ENCODE measurements around the gene DPEP3. TPM values are rescaled to one million over a fixed set of nuclear protein-coding genes. Genes with fewer than 3 reads are reported as not detected.

DPEP3 gene
- total and polyA plus RNA-seq, 4 donors = 0.16 to 0.51 (median 0.40) TPM; not detected in 1

GRCh38 chr16:67967958-67968399, 12.3 kb downstream of the DPEP3 start:
- Histone ChIP-seq H3K36me3 (ENCODE audit: control insufficient read depth in 4 of 4, insufficient read depth in 4 of 4, low read length in 4 of 4) (peaks cover 0 to 10% (median 4%) of the 10 kb centered on the region in 4 donors), H3K4me1 (ENCODE audit: control insufficient read depth in 5 of 5, insufficient read depth in 5 of 5, low read length in 5 of 5) (peaks cover 12 to 32% (median 19%) of the 10 kb centered on the region in 5 donors), H3K9ac (ENCODE audit: insufficient read depth in 1 of 2, low read length in 2 of 2) (peak overlapping the region; percentile 80 to 95), H3K4me3 (peak overlapping the region; percentile 88), H3K27me3 (ENCODE audit: control insufficient read depth in 3 of 3, insufficient read depth in 3 of 3, low read length in 2 of 3) (no peaks in the 10 kb centered on the region), H3K27ac (ENCODE audit: low read depth in 1 of 2, low read length in 1 of 2) (peak overlapping the region; percentile 94 to 95), H3K9me3 (ENCODE audit: control insufficient read depth in 4 of 4, insufficient read depth in 3 of 4, low read length in 3 of 4) (no peaks in the 10 kb centered on the region)
- WGBS, 2 donors = 1% methylated on average over 23 to 45 of the region's 45 CpGs
- DNase-seq (peak; percentile 56 to 64 (median 60)), ATAC-seq (ENCODE audit: insufficient read depth, low FRiP score) (peak; percentile 6)
- no peak for TF ChIP-seq CTCF (IDR thresholded peaks at IDR 0.05; ENCODE audit: control extremely low read depth, extremely low read depth)

GRCh38 chr16:67967183-67967957, 12.9 kb downstream of the DPEP3 start:
- peaks cover 0 to 16% (median 4%) of the 10 kb centered on the region in 4 donors for H3K36me3 ChIP-seq (ENCODE audit: control insufficient read depth in 4 of 4, insufficient read depth in 4 of 4, low read length in 4 of 4)
- peak in 2 of 3 donors; percentile 28 to 36 for DNase-seq
- H3K4me3 ChIP-seq = peak overlapping the region; percentile 88
- TF ChIP-seq CTCF (IDR thresholded peaks at IDR 0.05; ENCODE audit: control extremely low read depth, extremely low read depth) = no peak
- WGBS, 2 donors = 10 to 22% methylated on average over 18 of the region's 18 CpGs
- ATAC-seq (ENCODE audit: insufficient read depth, low FRiP score) = no peak
- H3K4me1 ChIP-seq (ENCODE audit: control insufficient read depth in 5 of 5, insufficient read depth in 5 of 5, low read length in 5 of 5) = peaks cover 12 to 32% (median 19%) of the 10 kb centered on the region in 5 donors
- peak overlapping the region; percentile 94 to 95 for H3K27ac ChIP-seq (ENCODE audit: low read depth in 1 of 2, low read length in 1 of 2)
- no peaks in the 10 kb centered on the region for H3K27me3 ChIP-seq (ENCODE audit: control insufficient read depth in 3 of 3, insufficient read depth in 3 of 3, low read length in 2 of 3)
- H3K9ac ChIP-seq (ENCODE audit: insufficient read depth in 1 of 2, low read length in 2 of 2) = peak overlapping the region; percentile 80 to 95
- no peaks in the 10 kb centered on the region for H3K9me3 ChIP-seq (ENCODE audit: control insufficient read depth in 4 of 4, insufficient read depth in 3 of 4, low read length in 3 of 4)

- peak overlapping the region; percentile 49 to 94 for H3K27ac ChIP-seq (ENCODE audit: low read depth in 1 of 2, low read length in 1 of 2)
- ATAC-seq (ENCODE audit: insufficient read depth, low FRiP score) (no peak), DNase-seq (no peak)
- H3K9ac ChIP-seq (ENCODE audit: insufficient read depth in 1 of 2, low read length in 2 of 2) = peak overlapping the region; percentile 80 to 95
- no peaks in the 10 kb centered on the region for H3K9me3 ChIP-seq (ENCODE audit: control insufficient read depth in 4 of 4, insufficient read depth in 3 of 4, low read length in 3 of 4)
- peaks cover 12 to 34% (median 19%) of the 10 kb centered on the region in 5 donors for H3K4me1 ChIP-seq (ENCODE audit: control insufficient read depth in 5 of 5, insufficient read depth in 5 of 5, low read length in 5 of 5)
- WGBS, 2 donors = 41 to 47% methylated on average over 3 of the region's 3 CpGs
- peak overlapping the region; percentile 88 for H3K4me3 ChIP-seq
- peaks cover 0 to 23% (median 8%) of the 10 kb centered on the region in 4 donors for H3K36me3 ChIP-seq (ENCODE audit: control insufficient read depth in 4 of 4, insufficient read depth in 4 of 4, low read length in 4 of 4)
- no peak for TF ChIP-seq CTCF (IDR thresholded peaks at IDR 0.05; ENCODE audit: control extremely low read depth, extremely low read depth)
- no peaks in the 10 kb centered on the region for H3K27me3 ChIP-seq (ENCODE audit: control insufficient read depth in 3 of 3, insufficient read depth in 3 of 3, low read length in 2 of 3)
Observed at GRCh38 chr16:67966549-67967182, 13.6 kb downstream of the DPEP3 start.

Measured in lung (tissue), 12 donors.